Loucy (cell line): ENCODE data around the gene MX2.

Source experiments
- H2AFZ ChIP-seq: fragments of 200-600 bp; sonication (generic); 2 replicates; pipeline ENCODE4 v1.6.0; 2016; ENCODE audit warnings: antibody characterized with exemption, mild to moderate bottlenecking, low read length, moderate library complexity
- H3F3A ChIP-seq: fragments of 200-600 bp; 2 replicates; pipeline ENCODE4 v1.6.0; 2016; ENCODE audit warnings: antibody characterized with exemption, low read depth, mild to moderate bottlenecking
- H3K27me3 ChIP-seq: fragments of 200-600 bp; sonication (generic); 2 replicates; pipeline ENCODE4 v1.6.1; 2014; ENCODE audit warnings: low read length, mild to moderate bottlenecking; ENCODE audit not compliant: insufficient read depth, poor library complexity, severe bottlenecking
- H3K36me3 ChIP-seq: fragments of 200-600 bp; sonication (generic); 2 replicates; pipeline ENCODE4 v1.6.1; 2016; ENCODE audit warnings: low read length; ENCODE audit not compliant: insufficient read depth
- H3K4me1 ChIP-seq: fragments of 200-600 bp; sonication (generic); 2 replicates; pipeline ENCODE4 v1.5.1; 2014; ENCODE audit warnings: low read length, mild to moderate bottlenecking; ENCODE audit not compliant: insufficient read depth, poor library complexity, severe bottlenecking
- H3K4me2 ChIP-seq: fragments of 200-600 bp; sonication (generic); 2 replicates; pipeline ENCODE4 v1.6.0; 2014; ENCODE audit warnings: antibody characterized with exemption, low read length, low read depth, mild to moderate bottlenecking; ENCODE audit not compliant: poor library complexity, severe bottlenecking
- H3K4me3 ChIP-seq: fragments of 200-600 bp; sonication (generic); 2 replicates; pipeline ENCODE4 v1.5.1; 2014; ENCODE audit warnings: low read length, mild to moderate bottlenecking, mixed read lengths; ENCODE audit not compliant: poor library complexity, severe bottlenecking
- H3K79me2 ChIP-seq: fragments of 200-600 bp; sonication (generic); 2 replicates; pipeline ENCODE4 v1.6.1; 2014; ENCODE audit warnings: low read length; ENCODE audit not compliant: insufficient read depth
- H3K9ac ChIP-seq: fragments of 200-600 bp; sonication (generic); 2 replicates; pipeline ENCODE4 v1.6.0; 2014; ENCODE audit warnings: mild to moderate bottlenecking, low read depth, low read length, moderate library complexity; ENCODE audit not compliant: poor library complexity, severe bottlenecking
- H3K9me2 ChIP-seq: fragments of 200-600 bp; sonication (generic); replicated peaks from 2 replicates; pipeline ENCODE4 v1.6.1; 2016; ENCODE audit warnings: low read depth, low read length, mixed read lengths
- H3K9me3 ChIP-seq: fragments of 200-600 bp; sonication (generic); 2 replicates; pipeline ENCODE4 v1.6.1; 2014; ENCODE audit warnings: mild to moderate bottlenecking, antibody characterized with exemption, low read length, low read depth; ENCODE audit not compliant: insufficient read depth
- H4K20me1 ChIP-seq: fragments of 200-600 bp; sonication (generic); 2 replicates; pipeline ENCODE4 v1.6.0; 2014; ENCODE audit warnings: antibody characterized with exemption, low read length, mild to moderate bottlenecking; ENCODE audit not compliant: insufficient read depth, poor library complexity, severe bottlenecking
- CTCF ChIP-seq: fragments of 200-600 bp; sonication (generic); conservative IDR thresholded peaks from 2 replicates; pipeline ENCODE4 v1.5.1; 2014; ENCODE audit warnings: mild to moderate bottlenecking, antibody characterized with exemption, low read length
- EZH2phosphoT487 ChIP-seq: fragments of 200-600 bp; IDR thresholded peaks from 2 replicates; pipeline ENCODE4 v1.6.1; 2018; ENCODE audit warnings: antibody characterized with exemption, mild to moderate bottlenecking, moderate library complexity, borderline replicate concordance

Gene MX2

GRCh38 chr21:41360072-41360821 lies 1.6 kb upstream of the MX2 start:
- Histone ChIP-seq H3K9ac (no peak overlapping the region), H3K9me3 (no peaks in the 10 kb centered on the region), H3F3A (peaks cover 19% of the 10 kb centered on the region; the same call in 1 of the 2 replicates), H3K36me3 (no peaks in the 10 kb centered on the region), H3K27me3 (no peaks in the 10 kb centered on the region), H3K4me2 (no peak overlapping the region), H2AFZ (no peak overlapping the region), H3K4me3 (no peak overlapping the region), H4K20me1 (no peaks in the 10 kb centered on the region), H3K9me2 (no peaks in the 10 kb centered on the region), H3K79me2 (peaks cover 15% of the 10 kb centered on the region; the same call in 1 of the 2 replicates), H3K4me1 (peaks cover 34% of the 10 kb centered on the region)
- TF ChIP-seq CTCF (no peak), EZH2phosphoT487 (no peak)

GRCh38 chr21:41361053-41361785 lies 608 bp upstream of the MX2 start:
- peaks cover 34% of the 10 kb centered on the region for H3K4me1 ChIP-seq
- peaks cover 19% of the 10 kb centered on the region; the same call in 1 of the 2 replicates for H3F3A ChIP-seq
- peak overlapping the region; percentile 83 for H3K4me3 ChIP-seq
- H3K9me2 ChIP-seq = no peaks in the 10 kb centered on the region
- H3K4me2 ChIP-seq = peak overlapping the region; percentile 83
- H2AFZ ChIP-seq = peak overlapping the region; percentile 85
- H3K36me3 ChIP-seq = no peaks in the 10 kb centered on the region
- H3K9ac ChIP-seq = peak overlapping the region; percentile 76
- H3K9me3 ChIP-seq = no peaks in the 10 kb centered on the region
- H3K27me3 ChIP-seq = no peaks in the 10 kb centered on the region
- H3K79me2 ChIP-seq = peaks cover 18% of the 10 kb centered on the region; the same call in 1 of the 2 replicates
- TF ChIP-seq EZH2phosphoT487 (no peak), CTCF (no peak)
- H4K20me1 ChIP-seq = no peaks in the 10 kb centered on the region

GRCh38 chr21:41362605-41363369 lies 960 bp downstream of the MX2 start:
- Histone ChIP-seq H3K36me3 (no peaks in the 10 kb centered on the region), H3K4me3 (peak overlapping the region; percentile 83), H3K4me1 (peaks cover 34% of the 10 kb centered on the region), H3K9me2 (no peaks in the 10 kb centered on the region), H4K20me1 (no peaks in the 10 kb centered on the region), H3K4me2 (peak overlapping the region; percentile 83), H2AFZ (peak overlapping the region; percentile 85), H3K9ac (peak overlapping the region; percentile 76), H3K9me3 (no peaks in the 10 kb centered on the region), H3F3A (peaks cover 19% of the 10 kb centered on the region; the same call in 1 of the 2 replicates), H3K27me3 (no peaks in the 10 kb centered on the region), H3K79me2 (peaks cover 18% of the 10 kb centered on the region; the same call in 1 of the 2 replicates)
- TF ChIP-seq EZH2phosphoT487 (no peak), CTCF (no peak)
